ENCODE data around the gene FFAR4.

FFAR4 gene

DNA sequence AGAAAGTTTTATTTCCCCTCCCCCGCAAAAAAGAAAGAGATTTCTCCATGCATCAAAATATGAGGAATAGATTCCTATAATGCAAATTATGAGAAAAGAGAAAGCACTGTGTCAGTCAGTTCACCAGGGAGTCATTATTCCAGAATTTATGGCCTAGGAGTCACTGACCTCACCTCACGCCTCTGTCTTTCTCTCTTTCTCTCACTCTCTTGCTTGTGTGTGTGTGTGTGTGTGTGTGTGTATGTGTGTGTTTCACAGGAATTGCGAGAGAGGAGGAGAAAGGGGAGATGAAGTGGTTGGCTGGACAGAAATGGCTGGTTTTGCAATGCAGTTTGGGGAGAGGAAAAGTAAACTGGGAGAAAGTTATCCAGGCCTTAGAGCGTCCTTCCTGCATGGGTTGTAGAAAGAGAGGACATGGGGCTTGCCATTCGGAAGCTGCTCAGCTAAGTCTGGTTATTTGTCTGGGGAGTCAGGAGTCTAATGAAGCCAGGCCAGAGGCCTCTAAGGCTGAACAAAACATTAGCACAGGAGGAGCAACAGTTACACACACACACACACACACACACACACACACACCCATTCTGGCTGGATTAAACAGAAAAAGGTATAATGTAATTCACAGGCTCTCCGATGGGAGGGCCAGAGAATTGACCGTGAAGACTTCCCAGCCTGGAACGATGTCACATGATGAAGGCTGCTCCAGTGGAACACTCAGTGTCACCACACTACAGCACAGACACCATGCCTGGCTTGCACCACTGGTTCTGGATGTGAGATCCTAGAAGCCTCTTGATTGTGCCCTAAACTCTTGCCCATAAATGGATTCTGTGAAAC lies 12.8 kb upstream of the FFAR4 start:
- Histone ChIP-seq H3K9me3 (ENCODE audit: low read length) (no peaks in the 10 kb centered on the region), H3K4me1 (ENCODE audit: insufficient read depth, low read length) (no peaks in the 10 kb centered on the region), H3K36me3 (ENCODE audit: insufficient read depth, low read length) (no peaks in the 10 kb centered on the region), H3K27ac (ENCODE audit: low read depth, low read length) (no peak overlapping the region), H3K27me3 (ENCODE audit: control insufficient read depth in 1 of 2, insufficient read depth in 2 of 2, low read length in 2 of 2) (no peaks in the 10 kb centered on the region), H3K4me3 (ENCODE audit: low read depth in 1 of 2, low read length in 2 of 2) (no peak overlapping the region), H3K9ac (ENCODE audit: low read length) (no peak overlapping the region)

DNA sequence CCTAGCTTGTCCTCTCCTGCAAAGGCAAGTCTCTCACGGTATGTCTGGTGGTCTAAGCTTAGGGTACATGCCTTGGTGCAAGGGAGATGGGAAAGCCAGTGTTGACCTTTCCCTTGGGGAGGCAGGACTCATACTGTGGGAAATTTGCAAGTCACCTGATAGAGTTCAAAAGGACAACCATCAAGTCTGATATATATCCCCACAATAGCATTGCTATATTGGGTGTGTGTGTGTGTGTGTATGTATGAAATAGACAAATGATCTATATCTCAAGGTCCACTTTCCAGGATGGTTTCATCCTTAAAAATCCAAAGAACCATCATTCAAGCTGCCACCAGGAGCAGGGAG lies 12.2 kb upstream of the FFAR4 start:
- no peak overlapping the region for H3K9ac ChIP-seq (ENCODE audit: low read length)
- no peaks in the 10 kb centered on the region for H3K9me3 ChIP-seq (ENCODE audit: low read length)
- no peak overlapping the region for H3K4me3 ChIP-seq (ENCODE audit: low read depth in 1 of 2, low read length in 2 of 2)
- no peak overlapping the region for H3K27ac ChIP-seq (ENCODE audit: low read depth, low read length)
- no peaks in the 10 kb centered on the region for H3K36me3 ChIP-seq (ENCODE audit: insufficient read depth, low read length)
- H3K27me3 ChIP-seq (ENCODE audit: control insufficient read depth in 1 of 2, insufficient read depth in 2 of 2, low read length in 2 of 2), result no peaks in the 10 kb centered on the region
- no peaks in the 10 kb centered on the region for H3K4me1 ChIP-seq (ENCODE audit: insufficient read depth, low read length)

DNA sequence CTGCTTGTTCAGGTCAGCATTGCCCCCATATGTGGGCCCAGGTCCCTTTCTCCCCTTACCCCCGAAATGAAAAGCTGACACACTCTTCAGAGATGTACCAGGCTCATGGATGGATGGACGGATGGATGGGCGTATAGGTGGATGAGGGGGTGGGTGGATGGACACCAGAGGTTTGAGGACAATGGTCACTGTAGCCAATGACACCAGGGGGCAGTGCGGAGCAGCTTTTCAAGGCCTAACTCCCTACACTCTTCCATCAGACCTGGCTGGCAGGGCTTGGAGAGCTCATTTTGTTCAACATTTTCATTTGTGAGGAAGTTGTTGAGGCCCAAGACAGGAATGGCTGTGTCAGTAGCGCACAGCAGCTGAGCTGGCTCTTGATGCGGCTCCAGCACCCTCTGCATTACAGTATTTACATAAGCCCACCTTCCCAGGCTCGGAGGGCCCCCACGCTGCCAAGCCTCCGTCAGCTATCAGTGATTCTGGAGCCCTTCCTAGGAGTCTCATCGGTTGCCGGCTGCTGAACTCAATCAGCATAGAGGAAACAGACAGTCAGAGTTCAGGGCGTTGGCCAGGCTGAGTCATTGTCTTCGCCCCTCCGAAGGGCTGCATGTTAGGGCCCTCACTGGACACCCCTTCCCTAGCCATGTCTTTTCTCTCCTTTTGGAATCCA lies 11.6 kb upstream of the FFAR4 start:
- H3K36me3 ChIP-seq (ENCODE audit: insufficient read depth, low read length), result no peaks in the 10 kb centered on the region
- no peak overlapping the region for H3K27ac ChIP-seq (ENCODE audit: low read depth, low read length)
- no peaks in the 10 kb centered on the region for H3K27me3 ChIP-seq (ENCODE audit: control insufficient read depth in 1 of 2, insufficient read depth in 2 of 2, low read length in 2 of 2)
- H3K9me3 ChIP-seq (ENCODE audit: low read length), result no peaks in the 10 kb centered on the region
- H3K4me1 ChIP-seq (ENCODE audit: insufficient read depth, low read length), result no peaks in the 10 kb centered on the region
- no peak overlapping the region for H3K9ac ChIP-seq (ENCODE audit: low read length)
- no peak overlapping the region for H3K4me3 ChIP-seq (ENCODE audit: low read depth in 1 of 2, low read length in 2 of 2)

DNA sequence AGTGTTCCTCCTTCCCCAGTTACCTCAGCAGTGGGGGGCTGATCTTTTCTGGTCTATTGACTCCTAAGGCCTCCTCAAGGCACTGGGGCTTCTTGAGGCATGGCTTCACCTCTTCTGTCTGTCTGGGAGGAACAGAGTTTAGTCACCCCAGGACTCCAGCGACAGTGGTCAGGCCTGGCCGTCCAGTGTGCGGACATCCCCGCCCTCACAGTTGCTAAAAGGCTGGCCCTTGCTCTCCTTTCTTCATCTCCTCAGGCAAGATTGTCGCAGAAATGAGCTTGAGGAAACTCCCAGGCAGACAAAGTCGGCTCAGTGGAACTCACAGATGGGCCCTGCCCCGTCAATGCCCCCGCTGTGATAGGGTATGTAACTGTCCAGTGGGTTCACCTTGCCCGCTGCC lies 7.0 kb upstream of the FFAR4 start:
- Histone ChIP-seq H3K9ac (ENCODE audit: low read length) (no peak overlapping the region), H3K27ac (ENCODE audit: low read depth, low read length) (no peak overlapping the region), H3K9me3 (ENCODE audit: low read length) (no peaks in the 10 kb centered on the region), H3K4me3 (ENCODE audit: low read depth in 1 of 2, low read length in 2 of 2) (no peak overlapping the region), H3K36me3 (ENCODE audit: insufficient read depth, low read length) (no peaks in the 10 kb centered on the region), H3K27me3 (ENCODE audit: control insufficient read depth in 1 of 2, insufficient read depth in 2 of 2, low read length in 2 of 2) (no peaks in the 10 kb centered on the region), H3K4me1 (ENCODE audit: insufficient read depth, low read length) (no peaks in the 10 kb centered on the region)

DNA sequence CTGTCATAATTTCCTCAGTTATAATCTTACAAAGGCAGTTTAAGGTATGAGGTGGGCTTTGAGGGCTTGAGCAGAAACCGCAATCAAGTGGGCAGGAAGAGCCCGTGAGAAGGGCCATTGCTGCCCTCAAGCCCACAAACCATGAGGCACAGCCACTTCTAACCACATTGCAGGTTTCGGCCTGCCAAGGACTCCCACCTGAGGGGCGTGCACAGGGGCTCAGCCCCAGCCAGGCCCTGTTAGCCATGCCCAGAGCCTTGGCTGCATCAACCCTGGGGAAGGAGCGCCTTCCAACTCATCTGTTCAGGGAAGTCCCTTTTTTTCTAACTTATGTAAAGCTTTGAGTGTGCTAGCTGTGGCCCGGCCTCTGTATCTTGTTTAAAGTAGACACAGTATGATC lies 5.9 kb upstream of the FFAR4 start:
- H3K9me3 ChIP-seq (ENCODE audit: low read length), result no peaks in the 10 kb centered on the region
- no peaks in the 10 kb centered on the region for H3K4me1 ChIP-seq (ENCODE audit: insufficient read depth, low read length)
- no peak overlapping the region for H3K9ac ChIP-seq (ENCODE audit: low read length)
- no peaks in the 10 kb centered on the region for H3K27me3 ChIP-seq (ENCODE audit: control insufficient read depth in 1 of 2, insufficient read depth in 2 of 2, low read length in 2 of 2)
- H3K4me3 ChIP-seq (ENCODE audit: low read depth in 1 of 2, low read length in 2 of 2), result no peak overlapping the region
- no peak overlapping the region for H3K27ac ChIP-seq (ENCODE audit: low read depth, low read length)
- H3K36me3 ChIP-seq (ENCODE audit: insufficient read depth, low read length), result no peaks in the 10 kb centered on the region

DNA sequence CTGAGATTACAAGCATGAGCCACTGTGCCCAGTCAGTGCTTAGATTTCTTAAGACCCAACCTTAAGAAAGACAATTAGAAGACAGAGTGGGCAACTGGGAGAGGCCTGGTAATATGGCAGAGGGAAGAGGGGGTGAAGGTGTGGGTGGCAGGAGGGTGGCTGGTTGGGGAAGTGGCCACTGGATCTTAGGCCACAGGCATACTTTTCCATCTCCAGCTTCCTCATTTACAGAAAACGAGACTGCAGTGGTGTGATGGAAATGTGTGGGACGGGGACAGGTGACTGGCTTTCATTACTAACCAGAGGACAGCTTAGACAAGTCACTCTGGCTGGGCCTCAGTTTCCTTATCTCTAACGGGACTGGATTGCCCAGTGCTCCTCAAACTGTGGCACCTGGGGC lies 1.0 kb upstream of the FFAR4 start:
- no peaks in the 10 kb centered on the region for H3K36me3 ChIP-seq (ENCODE audit: insufficient read depth, low read length)
- no peaks in the 10 kb centered on the region for H3K4me1 ChIP-seq (ENCODE audit: insufficient read depth, low read length)
- no peak overlapping the region for H3K4me3 ChIP-seq (ENCODE audit: low read depth in 1 of 2, low read length in 2 of 2)
- no peaks in the 10 kb centered on the region for H3K9me3 ChIP-seq (ENCODE audit: low read length)
- H3K27ac ChIP-seq (ENCODE audit: low read depth, low read length), result no peak overlapping the region
- peaks cover 4 to 25% of the 10 kb centered on the region in 2 donors for H3K27me3 ChIP-seq (ENCODE audit: control insufficient read depth in 1 of 2, insufficient read depth in 2 of 2, low read length in 2 of 2)
- H3K9ac ChIP-seq (ENCODE audit: low read length), result no peak overlapping the region

DNA sequence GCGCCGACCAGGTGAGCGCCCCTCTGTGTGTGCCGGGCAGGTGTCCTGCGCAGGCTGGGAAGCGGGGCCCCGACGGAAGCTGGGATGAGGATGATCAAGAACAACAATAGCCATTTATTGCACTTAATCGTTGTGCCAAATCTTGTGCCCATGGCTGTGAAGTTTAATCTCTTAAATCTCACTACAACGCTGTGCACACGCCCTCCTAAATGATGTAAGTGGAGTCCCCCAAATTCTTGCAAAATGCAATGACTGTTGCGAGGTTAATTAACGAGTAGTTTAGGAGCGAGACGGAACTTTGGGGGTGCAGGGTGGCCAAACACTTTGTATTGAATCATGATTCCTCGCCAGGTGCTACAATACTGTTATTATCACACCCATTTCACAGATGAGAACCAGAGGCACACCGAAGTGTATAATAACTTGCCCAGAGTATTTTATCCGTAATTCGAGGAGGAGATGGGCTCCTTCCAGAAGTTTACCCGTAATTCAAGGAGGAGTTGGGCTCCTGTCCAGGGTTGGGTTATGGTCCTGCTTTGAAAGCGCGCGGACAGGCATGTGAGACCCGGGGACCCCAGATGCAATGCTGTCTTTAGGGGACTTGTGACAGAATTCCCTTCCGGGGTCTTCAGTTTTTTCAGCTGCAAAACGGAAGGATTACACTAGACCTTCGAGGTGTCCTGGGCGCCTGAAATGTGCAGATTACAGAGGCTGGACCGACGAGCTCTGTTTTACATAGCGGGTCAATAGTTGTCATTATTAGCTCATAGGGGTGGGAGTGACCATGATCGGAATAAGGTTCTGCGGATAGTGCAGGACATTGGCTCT lies 1.0 kb downstream of the FFAR4 start:
- no peak overlapping the region for H3K9ac ChIP-seq (ENCODE audit: low read length)
- H3K4me3 ChIP-seq (ENCODE audit: low read depth in 1 of 2, low read length in 2 of 2), result no peak overlapping the region
- peaks cover 4 to 25% of the 10 kb centered on the region in 2 donors for H3K27me3 ChIP-seq (ENCODE audit: control insufficient read depth in 1 of 2, insufficient read depth in 2 of 2, low read length in 2 of 2)

DNA sequence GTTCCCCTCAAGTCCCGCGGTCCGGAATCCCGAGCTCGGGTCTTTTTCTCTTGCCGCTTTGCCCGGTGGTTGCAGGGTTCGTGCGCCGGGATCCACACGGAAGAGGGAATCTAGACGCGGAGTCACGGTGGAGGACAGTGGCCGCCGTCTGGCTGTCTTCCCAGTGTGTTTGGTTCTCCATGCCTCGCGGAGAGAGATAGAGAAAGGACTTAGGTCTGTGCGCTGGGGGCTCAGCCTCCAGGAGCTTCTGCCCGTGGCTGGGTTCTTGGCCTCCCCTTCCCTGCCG lies 1.6 kb downstream of the FFAR4 start:
- Histone ChIP-seq H3K4me1 (ENCODE audit: insufficient read depth, low read length) (no peaks in the 10 kb centered on the region), H3K9ac (ENCODE audit: low read length) (no peak overlapping the region), H3K27ac (ENCODE audit: low read depth, low read length) (no peak overlapping the region), H3K4me3 (ENCODE audit: low read depth in 1 of 2, low read length in 2 of 2) (no peak overlapping the region), H3K36me3 (ENCODE audit: insufficient read depth, low read length) (no peaks in the 10 kb centered on the region), H3K27me3 (ENCODE audit: control insufficient read depth in 1 of 2, insufficient read depth in 2 of 2, low read length in 2 of 2) (peaks cover 4 to 25% of the 10 kb centered on the region in 2 donors), H3K9me3 (ENCODE audit: low read length) (no peaks in the 10 kb centered on the region)

More for the DNA sequence above, 1.0 kb downstream of the FFAR4 start:
- Histone ChIP-seq H3K9me3 (ENCODE audit: low read length) (no peaks in the 10 kb centered on the region), H3K4me1 (ENCODE audit: insufficient read depth, low read length) (no peaks in the 10 kb centered on the region), H3K36me3 (ENCODE audit: insufficient read depth, low read length) (no peaks in the 10 kb centered on the region), H3K27ac (ENCODE audit: low read depth, low read length) (no peak overlapping the region)

DNA sequence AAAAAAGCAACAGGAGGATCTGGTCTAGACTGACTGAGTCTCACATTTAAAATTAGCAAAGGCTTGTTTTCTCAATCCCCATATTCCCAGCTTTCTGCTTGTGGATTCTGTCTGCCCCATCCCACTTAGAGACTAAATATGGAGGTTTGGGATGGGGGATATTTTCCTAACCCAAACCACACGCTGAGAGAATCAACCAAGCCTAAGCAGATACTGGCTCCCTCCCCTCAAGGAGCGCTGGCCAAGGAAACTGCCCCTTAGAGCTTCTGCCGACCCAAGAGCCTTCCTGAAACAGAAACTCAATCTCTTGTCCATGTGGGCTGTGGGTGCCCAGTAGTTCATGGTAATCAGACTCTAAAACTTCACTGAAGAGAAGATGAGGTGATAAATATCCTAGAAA lies 3.9 kb downstream of the FFAR4 start:
- Histone ChIP-seq H3K27me3 (ENCODE audit: control insufficient read depth in 1 of 2, insufficient read depth in 2 of 2, low read length in 2 of 2) (peaks cover 4 to 25% of the 10 kb centered on the region in 2 donors), H3K9ac (ENCODE audit: low read length) (no peak overlapping the region), H3K36me3 (ENCODE audit: insufficient read depth, low read length) (no peaks in the 10 kb centered on the region), H3K27ac (ENCODE audit: low read depth, low read length) (no peak overlapping the region), H3K9me3 (ENCODE audit: low read length) (no peaks in the 10 kb centered on the region), H3K4me3 (ENCODE audit: low read depth in 1 of 2, low read length in 2 of 2) (no peak overlapping the region), H3K4me1 (ENCODE audit: insufficient read depth, low read length) (no peaks in the 10 kb centered on the region)

DNA sequence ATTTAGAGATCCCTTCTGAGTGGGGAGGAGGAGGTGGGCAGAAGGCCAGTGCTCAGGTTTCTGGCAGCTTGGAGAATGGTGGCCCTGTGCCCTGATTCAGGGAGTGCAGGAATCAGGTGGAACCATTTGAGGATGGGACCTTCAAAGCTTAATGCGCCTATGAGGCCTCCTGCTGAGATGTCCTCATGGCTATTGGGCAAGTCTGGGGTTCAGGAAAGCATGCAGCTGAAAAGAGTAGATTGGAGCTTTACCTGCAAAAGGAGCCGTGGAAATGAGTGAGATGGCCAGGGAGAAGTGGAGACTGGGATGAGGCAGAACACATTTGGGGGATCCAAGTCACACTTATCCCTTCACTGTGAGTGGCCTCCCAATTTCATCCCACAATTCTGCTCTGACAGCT lies 6.1 kb downstream of the FFAR4 start:
- no peaks in the 10 kb centered on the region for H3K4me1 ChIP-seq (ENCODE audit: insufficient read depth, low read length)
- no peak overlapping the region for H3K9ac ChIP-seq (ENCODE audit: low read length)
- no peak overlapping the region for H3K27ac ChIP-seq (ENCODE audit: low read depth, low read length)
- H3K9me3 ChIP-seq (ENCODE audit: low read length), result no peaks in the 10 kb centered on the region
- no peaks in the 10 kb centered on the region for H3K36me3 ChIP-seq (ENCODE audit: insufficient read depth, low read length)
- peaks cover 4 to 13% of the 10 kb centered on the region in 2 donors for H3K27me3 ChIP-seq (ENCODE audit: control insufficient read depth in 1 of 2, insufficient read depth in 2 of 2, low read length in 2 of 2)
- H3K4me3 ChIP-seq (ENCODE audit: low read depth in 1 of 2, low read length in 2 of 2), result no peak overlapping the region

DNA sequence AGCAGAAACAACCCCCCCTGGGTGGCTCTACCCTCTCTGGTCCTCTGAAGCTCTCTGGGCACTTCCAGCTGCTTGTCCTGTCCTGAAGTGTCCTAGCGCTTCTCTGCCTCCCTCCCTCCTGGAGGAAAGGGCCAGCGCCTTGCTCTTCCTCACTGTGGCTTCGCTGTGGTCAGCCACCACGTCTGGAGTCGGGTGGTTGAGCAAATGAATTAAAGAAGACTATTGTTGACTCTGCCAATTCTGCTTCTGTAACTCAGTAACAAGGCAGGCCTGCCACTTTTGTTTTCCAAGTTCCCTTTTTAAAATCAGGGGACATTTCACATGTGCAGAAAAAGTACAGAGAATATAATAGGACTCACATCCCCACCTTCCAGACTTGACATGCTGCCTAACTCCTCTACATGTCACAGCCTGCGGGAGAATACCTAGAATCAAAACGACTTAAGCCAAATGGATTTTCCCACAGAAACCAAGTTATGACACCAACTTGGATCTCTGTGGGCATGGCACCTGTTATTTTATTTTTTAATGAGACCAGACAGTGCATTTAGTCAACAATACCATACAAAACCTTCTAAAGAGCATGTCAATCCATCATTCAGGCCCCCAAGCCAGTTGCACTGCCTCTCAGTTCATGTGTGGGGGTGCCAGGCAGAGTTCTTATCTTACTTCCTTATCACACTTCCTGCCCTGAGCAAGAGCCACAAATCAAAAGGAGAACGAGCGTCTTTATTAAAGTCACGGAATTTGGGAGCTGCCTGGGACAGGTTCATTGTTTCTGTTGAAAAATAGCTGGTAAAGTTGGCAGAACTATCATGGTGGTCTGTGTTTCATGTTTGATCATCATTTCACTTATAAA lies 6.8 kb downstream of the FFAR4 start:
- Histone ChIP-seq H3K27me3 (ENCODE audit: control insufficient read depth in 1 of 2, insufficient read depth in 2 of 2, low read length in 2 of 2) (peaks cover 3 to 6% of the 10 kb centered on the region in 2 donors), H3K4me1 (ENCODE audit: insufficient read depth, low read length) (no peaks in the 10 kb centered on the region), H3K9ac (ENCODE audit: low read length) (no peak overlapping the region), H3K27ac (ENCODE audit: low read depth, low read length) (no peak overlapping the region), H3K36me3 (ENCODE audit: insufficient read depth, low read length) (no peaks in the 10 kb centered on the region), H3K4me3 (ENCODE audit: low read depth in 1 of 2, low read length in 2 of 2) (no peak overlapping the region), H3K9me3 (ENCODE audit: low read length) (no peaks in the 10 kb centered on the region)
